ENCODE data around the gene ZNF667.

ZNF667 gene

GRCh38 chr19:56476093-56476492 is 1.1 kb downstream of the ZNF667 start:
- no peaks in the 10 kb centered on the region for H3K79me2 ChIP-seq (ENCODE audit: low read length)
- no peak overlapping the region for H3K27ac ChIP-seq (ENCODE audit: low read length)
- no peaks in the 10 kb centered on the region for H3K4me1 ChIP-seq (ENCODE audit: low read length)
- H3K36me3 ChIP-seq (replicated peaks; ENCODE audit: low read depth, low read length): no peaks in the 10 kb centered on the region
- no peak overlapping the region for H3K4me2 ChIP-seq (ENCODE audit: low read length)
- peaks cover 19% of the 10 kb centered on the region for H3K9me3 ChIP-seq (ENCODE audit: insufficient read depth, low read length)
- no peak overlapping the region for H3K4me3 ChIP-seq (ENCODE audit: low read length)
- no peak overlapping the region for H2AFZ ChIP-seq (ENCODE audit: low read depth, low read length)
- H3K9ac ChIP-seq (ENCODE audit: low read length): no peak overlapping the region
- H3K27me3 ChIP-seq (ENCODE audit: low read depth, low read length): no peaks in the 10 kb centered on the region
- no peak for TF ChIP-seq CTCF (IDR thresholded peaks at IDR 0.05; ENCODE audit: low read depth, low read length)
- no peak for TF ChIP-seq EZH2phosphoT487 (IDR thresholded peaks at IDR 0.05; ENCODE audit: low read depth)
- no peaks in the 10 kb centered on the region for H4K20me1 ChIP-seq (ENCODE audit: insufficient read depth, low read length)

- H3K36me3 ChIP-seq (replicated peaks; ENCODE audit: low read depth, low read length): no peaks in the 10 kb centered on the region
- no peak overlapping the region for H3K4me2 ChIP-seq (ENCODE audit: low read length)
- H3K4me3 ChIP-seq (ENCODE audit: low read length): no peak overlapping the region
- TF ChIP-seq CTCF (IDR thresholded peaks at IDR 0.05; ENCODE audit: low read depth, low read length) (no peak), EZH2phosphoT487 (IDR thresholded peaks at IDR 0.05; ENCODE audit: low read depth) (no peak)
- no peaks in the 10 kb centered on the region for H3K4me1 ChIP-seq (ENCODE audit: low read length)
- H4K20me1 ChIP-seq (ENCODE audit: insufficient read depth, low read length): no peaks in the 10 kb centered on the region
- no peak overlapping the region for H3K9ac ChIP-seq (ENCODE audit: low read length)
- no peak overlapping the region for H3K27ac ChIP-seq (ENCODE audit: low read length)
- H3K9me3 ChIP-seq (ENCODE audit: insufficient read depth, low read length): peaks cover 12% of the 10 kb centered on the region
- no peak overlapping the region for H2AFZ ChIP-seq (ENCODE audit: low read depth, low read length)
- H3K27me3 ChIP-seq (ENCODE audit: low read depth, low read length): no peaks in the 10 kb centered on the region
- no peaks in the 10 kb centered on the region for H3K79me2 ChIP-seq (ENCODE audit: low read length)
Measured at GRCh38 chr19:56474308-56474707, 2.8 kb downstream of the ZNF667 start.

- Histone ChIP-seq H3K4me1 (ENCODE audit: low read length) (no peaks in the 10 kb centered on the region), H3K4me2 (ENCODE audit: low read length) (no peak overlapping the region), H3K27ac (ENCODE audit: low read length) (no peak overlapping the region), H3K27me3 (ENCODE audit: low read depth, low read length) (no peaks in the 10 kb centered on the region), H3K9me3 (ENCODE audit: insufficient read depth, low read length) (peaks cover 41% of the 10 kb centered on the region), H2AFZ (ENCODE audit: low read depth, low read length) (no peak overlapping the region), H3K9ac (ENCODE audit: low read length) (no peak overlapping the region), H3K4me3 (ENCODE audit: low read length) (no peak overlapping the region), H3K79me2 (ENCODE audit: low read length) (no peaks in the 10 kb centered on the region), H3K36me3 (replicated peaks; ENCODE audit: low read depth, low read length) (no peaks in the 10 kb centered on the region), H4K20me1 (ENCODE audit: insufficient read depth, low read length) (no peaks in the 10 kb centered on the region)
- no peak for TF ChIP-seq EZH2phosphoT487 (IDR thresholded peaks at IDR 0.05; ENCODE audit: low read depth)
- TF ChIP-seq CTCF (IDR thresholded peaks at IDR 0.05; ENCODE audit: low read depth, low read length): no peak
Measured at GRCh38 chr19:56441206-56441792, 35.8 kb downstream of the ZNF667 start.

GRCh38 chr19:56423985-56424353 is 53.2 kb downstream of the ZNF667 start:
- Histone ChIP-seq H3K9me3 (ENCODE audit: insufficient read depth, low read length) (peaks cover 81% of the 10 kb centered on the region), H3K4me2 (ENCODE audit: low read length) (no peak overlapping the region), H3K79me2 (ENCODE audit: low read length) (no peaks in the 10 kb centered on the region), H3K4me3 (ENCODE audit: low read length) (no peak overlapping the region), H2AFZ (ENCODE audit: low read depth, low read length) (no peak overlapping the region), H3K27me3 (ENCODE audit: low read depth, low read length) (no peaks in the 10 kb centered on the region), H3K36me3 (replicated peaks; ENCODE audit: low read depth, low read length) (peaks cover 56% of the 10 kb centered on the region), H3K4me1 (ENCODE audit: low read length) (no peaks in the 10 kb centered on the region), H4K20me1 (ENCODE audit: insufficient read depth, low read length) (no peaks in the 10 kb centered on the region), H3K9ac (ENCODE audit: low read length) (no peak overlapping the region), H3K27ac (ENCODE audit: low read length) (no peak overlapping the region)
- TF ChIP-seq EZH2phosphoT487 (IDR thresholded peaks at IDR 0.05; ENCODE audit: low read depth) (no peak), CTCF (IDR thresholded peaks at IDR 0.05; ENCODE audit: low read depth, low read length) (no peak)
